GM12878 (cell line): ENCODE data around the gene GALNT18. TPM values are rescaled to one million over a fixed set of nuclear protein-coding genes. Genes with fewer than 3 reads are reported as not detected.

Source experiments
- ATAC-seq: fragments of 200-7000 bp; cut with Tn5 transposase; 3 replicates; pipeline ENCODE4 v1.9.1; 2020; ENCODE audit warnings: mild to moderate bottlenecking, moderate library complexity
- BruUV-seq: library from RNA; stranded (reverse); fragments of 400-500 nt; replicated peaks from 2 replicates; lab custom pipeline; 2021; lab: Mats Ljungman, UMichigan
- CTCF ChIA-PET: fragments of 300-600 bp; sonication (Branson Sonifier 250); formaldehyde crosslinking; extraction: SDS; loops from one replicate; lab custom pipeline; 2021; ENCODE audit warnings: inconsistent platforms; lab: Yijun Ruan, JAX
- POLR2A ChIA-PET: fragments of 350-600 bp; formaldehyde crosslinking; extraction: SDS; loops from one replicate; lab custom pipeline; 2021; ENCODE audit warnings: inconsistent platforms; lab: Charles Lee
- RAD21 ChIA-PET: fragments of 300-600 bp; sonication (Branson Sonifier 250); formaldehyde crosslinking; loops from one replicate; lab custom pipeline; 2023; ENCODE audit warnings: antibody characterized with exemption; ENCODE audit not compliant: unreplicated experiment; lab: Charles Lee
- SMC1A ChIA-PET: fragments of 300-600 bp; sonication (Branson Sonifier 250); formaldehyde crosslinking; loops from one replicate; lab custom pipeline; 2023; ENCODE audit not compliant: unreplicated experiment, uncharacterized antibody; lab: Charles Lee
- DNase-seq: peaks from one replicate; pipeline ENCODE4 v3.0.0-alpha.2; 2011; ENCODE audit warnings: low read depth, low spot score
- FAIRE-seq: peaks from 3 replicates; lab custom pipeline; 2011; peaks lifted over from hg19 to GRCh38; lab: Jason Lieb, UNC
- H2AFZ ChIP-seq: 2 replicates; pipeline ENCODE4 v1.6.0; 2011; ENCODE audit warnings: low read depth, low read length, control low read depth; ENCODE audit not compliant: control insufficient read depth
- H3K27ac ChIP-seq: 2 replicates; pipeline ENCODE4 v1.5.1; 2011; ENCODE audit warnings: control low read depth; ENCODE audit not compliant: control insufficient read depth, insufficient read depth
- H3K27me3 ChIP-seq, 2 experiments: replicated peaks in 1 of 2; 2 replicates each; pipeline versions ENCODE4 v1.6.0 to v1.6.1; 2011; ENCODE audit warnings: low read length in 1 of 2; ENCODE audit not compliant: control insufficient read depth in 2 of 2, insufficient read depth in 2 of 2
- H3K36me3 ChIP-seq, 2 experiments: 2 replicates each; pipeline ENCODE4 v1.5.1; 2011; ENCODE audit warnings: low read length in 1 of 2; ENCODE audit not compliant: control insufficient read depth in 2 of 2, insufficient read depth in 2 of 2
- H3K4me1 ChIP-seq: 2 replicates; pipeline ENCODE4 v1.6.1; 2011; ENCODE audit warnings: mild to moderate bottlenecking, low read length, moderate library complexity, mixed read lengths; ENCODE audit not compliant: control insufficient read depth, insufficient read depth
- H3K4me2 ChIP-seq: 2 replicates; pipeline ENCODE4 v1.6.0; 2011; ENCODE audit warnings: control low read depth; ENCODE audit not compliant: control insufficient read depth, insufficient read depth
- H3K4me3 ChIP-seq: fragments of 200-600 bp; sonication (generic); 2 replicates; pipeline ENCODE4 v1.5.1; 2016
- H3K79me2 ChIP-seq: 2 replicates; pipeline ENCODE4 v1.6.0; 2011; ENCODE audit warnings: low read length; ENCODE audit not compliant: control insufficient read depth, insufficient read depth
- H3K9ac ChIP-seq: 2 replicates; pipeline ENCODE4 v1.8.0; 2011; ENCODE audit warnings: low read length, control low read depth, mixed read lengths; ENCODE audit not compliant: control insufficient read depth, insufficient read depth
- H3K9me3 ChIP-seq: replicated peaks from 3 replicates; pipeline ENCODE4 v1.5.1; 2011; ENCODE audit warnings: mild to moderate bottlenecking, low read length; ENCODE audit not compliant: control insufficient read depth, insufficient read depth
- H4K20me1 ChIP-seq: 2 replicates; pipeline ENCODE4 v1.6.0; 2011; ENCODE audit not compliant: control insufficient read depth, insufficient read depth
- BHLHE40 ChIP-seq, 2 experiments: fragments of 450-650 bp in 1 of 2; IDR thresholded peaks; 2 replicates each; pipeline ENCODE4 v1.6.1; 2011 to 2017; ENCODE audit warnings: low read depth in 2 of 2, borderline replicate concordance in 1 of 2, improper control_type of control experiment in 1 of 2, low read length in 1 of 2, mild to moderate bottlenecking in 1 of 2
- CBX3 ChIP-seq: fragments of 200-600 bp; sonication (generic); IDR thresholded peaks from 2 replicates; pipeline ENCODE4 v1.6.1; 2016; ENCODE audit warnings: low read depth, borderline replicate concordance
- CHD1 ChIP-seq: IDR thresholded peaks from 2 replicates; pipeline ENCODE4 v1.6.1; 2012; ENCODE audit warnings: low read depth, low read length, improper control_type of control experiment
- FOXM1 ChIP-seq: IDR thresholded peaks from 2 replicates; pipeline ENCODE4 v1.6.1; 2012; ENCODE audit warnings: low read depth, mild to moderate bottlenecking, inconsistent platforms, low read length, moderate library complexity
- IKZF2 ChIP-seq, 2 experiments: fragments of 450-650 bp; IDR thresholded peaks; 2 replicates each; pipeline ENCODE4 v1.6.1; 2017; ENCODE audit warnings: mild to moderate bottlenecking in 2 of 2, moderate library complexity in 2 of 2
- JUNB ChIP-seq: IDR thresholded peaks from 2 replicates; pipeline ENCODE4 v1.6.1; 2016; ENCODE audit warnings: antibody characterized with exemption, mild to moderate bottlenecking
- MEF2A ChIP-seq: IDR thresholded peaks from 2 replicates; pipeline ENCODE4 v1.6.1; 2011; ENCODE audit warnings: low read depth, mild to moderate bottlenecking, low read length, moderate library complexity; ENCODE audit not compliant: insufficient read depth
- MLLT1 ChIP-seq: fragments of 450-650 bp; IDR thresholded peaks from 2 replicates; pipeline ENCODE4 v1.6.1; 2016; ENCODE audit warnings: mild to moderate bottlenecking
- MYB ChIP-seq: fragments of 150-350 bp; IDR thresholded peaks from 2 replicates; pipeline ENCODE4 v1.6.1; 2014; ENCODE audit warnings: mild to moderate bottlenecking, low read depth, low read length, borderline replicate concordance
- NFIC ChIP-seq: IDR thresholded peaks from 2 replicates; pipeline ENCODE4 v1.6.1; 2012; ENCODE audit warnings: low read depth, mild to moderate bottlenecking, inconsistent platforms, low read length, moderate library complexity
- RB1 ChIP-seq: fragments of 450-650 bp; formaldehyde crosslinking; IDR thresholded peaks from 2 replicates; pipeline ENCODE4 v1.6.1; 2017; ENCODE audit warnings: mild to moderate bottlenecking, borderline replicate concordance
- RCOR1 ChIP-seq: conservative IDR thresholded peaks from 2 replicates; pipeline ENCODE4 v1.6.1; 2012; ENCODE audit warnings: low read depth, low read length, improper control_type of control experiment
- TAF1 ChIP-seq: IDR thresholded peaks from 2 replicates; pipeline ENCODE4 v1.6.1; 2011; ENCODE audit warnings: mild to moderate bottlenecking, low read depth, low read length, borderline replicate concordance
- ZNF24 ChIP-seq: fragments of 450-650 bp; IDR thresholded peaks from 2 replicates; pipeline ENCODE4 v1.6.1; 2017; ENCODE audit warnings: antibody characterized with exemption, mild to moderate bottlenecking
- WGBS: methylation state at CpG from one replicate; pipeline ENCODE4 v1.1.6; 2016; ENCODE audit warnings: low lambda C conversion rate; ENCODE audit not compliant: insufficient replicate concordance, insufficient coverage; ENCODE audit errors: missing lambda C conversion rate; 5-methylcytosine and 5-hydroxymethylcytosine counted together
- in situ Hi-C: fragments of 300-500 bp; cut with MboI; formaldehyde crosslinking; loops from 9 replicates; pipeline ENCODE4 v1.14.3; 2018; ENCODE audit warnings: mixed read lengths
- intact Hi-C: fragments of 100-400 bp; cut with micrococcal nuclease; formaldehyde crosslinking; loops from one replicate; pipeline ENCODE4 v1.14.2; 2022; ENCODE audit not compliant: unreplicated experiment
- polyA plus RNA-seq, 11 experiments: library from polyadenylated mRNA; depleted of rRNA in 4 of 11; unstranded in 6 of 11; stranded (reverse) in 5 of 11; fragments of >200 nt; fragmentation: Nextera tagmentation in 4 of 11; fragmentation: Illumina TruSeq in 1 of 11; extraction: Ambion mirVana in 4 of 11; extraction: Trizol in 1 of 11; gene quantifications; 1 replicate in 1 of 11; 2 replicates in 10 of 11; pipeline versions ENCODE4 v1.2.1 to v1.2.3, GENCODE V29; 2011 to 2016; ENCODE audit warnings: inconsistent platforms in 2 of 11, missing spikeins in 2 of 11, low read depth in 1 of 11
- total RNA-seq, 4 experiments: library from RNA; depleted of rRNA in 3 of 4; stranded (reverse); fragments of >200 nt in 3 of 4; fragmentation: Illumina TruSeq in 1 of 4; extraction: Trizol in 1 of 4; gene quantifications; 2 replicates each; pipeline versions ENCODE4 v1.2.1 to v1.2.3, GENCODE V29; 2013 to 2021

GALNT18 gene
- total and polyA plus RNA-seq, 10 of the 15 experiments (the other 5 are each of a cell fraction or from before 2014, with no cell fraction given), result 1.2 to 14.2 (median 6.3) TPM

- WGBS, result 24% methylated on average over 8 of the region's 8 CpGs
- RAD21 ChIA-PET, result interaction anchor here (0.7 kb wide), 1 partner anchor 376 kb away, joined by 3 read pairs; no protein-coding TSS in a partner anchor
- no peak overlapping the region for H3K4me3 ChIP-seq
- POLR2A ChIA-PET, result no interaction called here
- intact Hi-C loops, result no loop called here
- no peak overlapping the region for H3K4me2 ChIP-seq
- in situ Hi-C loops, result no loop called here
- no peak overlapping the region for H3K27ac ChIP-seq
- DNase-seq (no peak), FAIRE-seq (no peak), ATAC-seq (no peak)
- H4K20me1 ChIP-seq, result no peaks in the 10 kb centered on the region
- CTCF ChIA-PET, result interaction anchor here (0.7 to 1.1 kb wide), 2 partner anchors 9 to 76 kb away, joined by 3 read pairs; no protein-coding TSS in a partner anchor
- no peaks in the 10 kb centered on the region; a peak in 1 of 4 replicates for H3K36me3 ChIP-seq
- no peaks in the 10 kb centered on the region for H3K79me2 ChIP-seq
- peaks cover 6% of the 10 kb centered on the region for H3K4me1 ChIP-seq
- no TSS peak for BruUV-seq
- no peak overlapping the region for H3K9ac ChIP-seq
- H2AFZ ChIP-seq, result no peak overlapping the region
- H3K27me3 ChIP-seq, result no peaks in the 10 kb centered on the region
- no peaks in the 10 kb centered on the region for H3K9me3 ChIP-seq
- TF ChIP-seq NFIC (no peak), MYB (no peak), TAF1 (no peak), JUNB (no peak), BHLHE40 (IDR thresholded peaks at IDR 0.05; ENCODE audit: borderline replicate concordance in 1 of 2, low read depth in 2 of 2, low read length in 1 of 2) (no peak), CHD1 (no peak), FOXM1 (no peak), ZNF24 (no peak), MLLT1 (no peak), CBX3 (no peak), RCOR1 (no peak), MEF2A (no peak), RB1 (no peak), IKZF2 (IDR thresholded peaks at IDR 0.05) (no peak)
- SMC1A ChIA-PET, result interaction anchor here (0.6 to 1.3 kb wide), 2 partner anchors 10 to 88 kb away, joined by 3 read pairs; no protein-coding TSS in a partner anchor
These were observed 210.3 kb downstream of the GALNT18 start for GRCh38 chr11:11411401-11411985.
